HepG2 (cell line): ENCODE data around the gene PKLR. TPM values are rescaled to one million over a fixed set of nuclear protein-coding genes. Genes with fewer than 3 reads are reported as not detected.
A peak's percentile ranks its signal among the peaks of the same experiment; 100 is the strongest.

Source experiments
- ARNTL ChIP-seq: sonication (generic); formaldehyde crosslinking; IDR thresholded peaks from 2 replicates; pipeline ENCODE4 v1.4.0; 2020; ENCODE audit warnings: mild to moderate bottlenecking, missing genetic modification reagents
- DRAP1 ChIP-seq: IDR thresholded peaks from 2 replicates; pipeline ENCODE4 v1.6.1; 2016; ENCODE audit warnings: missing genetic modification reagents, missing compliant biosample characterization
- GATAD2A ChIP-seq: IDR thresholded peaks from 2 replicates; pipeline ENCODE4 v1.6.1; 2016
- HOMEZ ChIP-seq: IDR thresholded peaks from 2 replicates; pipeline ENCODE4 v1.6.1; 2016; ENCODE audit warnings: low read depth
- MED8 ChIP-seq: sonication (generic); formaldehyde crosslinking; IDR thresholded peaks from 2 replicates; pipeline ENCODE4 v1.8.1; 2023; ENCODE audit warnings: mild to moderate bottlenecking, missing genetic modification reagents; ENCODE audit not compliant: insufficient replicate concordance
- MLX ChIP-seq: IDR thresholded peaks from 2 replicates; pipeline ENCODE4 v1.6.1; 2016
- MYC ChIP-seq: sonication (generic); formaldehyde crosslinking; IDR thresholded peaks from 2 replicates; pipeline ENCODE4 v1.9.0; 2021; ENCODE audit warnings: missing genetic modification reagents, borderline replicate concordance
- NFYC ChIP-seq: IDR thresholded peaks from 2 replicates; pipeline ENCODE4 v1.6.1; 2016; ENCODE audit warnings: missing genetic modification reagents, missing compliant biosample characterization
- NPAS2 ChIP-seq: sonication (generic); formaldehyde crosslinking; IDR thresholded peaks from 2 replicates; pipeline ENCODE4 v1.8.0; 2022; ENCODE audit warnings: mild to moderate bottlenecking, missing genetic modification reagents, borderline replicate concordance
- PHB2 ChIP-seq: fragments of 450-650 bp; IDR thresholded peaks from 2 replicates; pipeline ENCODE4 v1.6.1; 2018; ENCODE audit not compliant: partially characterized antibody
- POLR2AphosphoS5 ChIP-seq: IDR thresholded peaks from 2 replicates; pipeline ENCODE4 v1.6.1; 2012; ENCODE audit warnings: low read depth, low read length
- SIN3A ChIP-seq: IDR thresholded peaks from 2 replicates; pipeline ENCODE4 v1.6.1; 2011; ENCODE audit warnings: low read depth, mild to moderate bottlenecking, control low read depth, low read length, borderline replicate concordance
- SOX13 ChIP-seq, 3 experiments: fragments of 450-650 bp in 1 of 3; sonication (generic) in 1 of 3; formaldehyde crosslinking in 1 of 3; IDR thresholded peaks in 2 of 3; conservative IDR thresholded peaks in 1 of 3; 2 replicates each; pipeline versions ENCODE4 v1.5.0 to v1.6.1; 2016 to 2020; ENCODE audit warnings: antibody characterized with exemption in 1 of 3, mild to moderate bottlenecking in 1 of 3, missing compliant biosample characterization in 1 of 3, missing genetic modification reagents in 1 of 3, moderate library complexity in 1 of 3
- TCF12 ChIP-seq, 2 experiments: fragments of 450-650 bp in 1 of 2; sonication (generic) in 1 of 2; formaldehyde crosslinking in 1 of 2; IDR thresholded peaks; 2 replicates each; pipeline versions ENCODE4 v1.6.1 to v1.8.0; 2017 to 2022; ENCODE audit warnings: antibody characterized with exemption in 1 of 2, mild to moderate bottlenecking in 1 of 2, missing genetic modification reagents in 1 of 2, moderate library complexity in 1 of 2
- ZBTB33 ChIP-seq: sonication (generic); formaldehyde crosslinking; IDR thresholded peaks from 2 replicates; pipeline ENCODE4 v1.4.0; 2020; ENCODE audit warnings: missing genetic modification reagents
- ZBTB38 ChIP-seq: sonication (generic); formaldehyde crosslinking; IDR thresholded peaks from 2 replicates; pipeline ENCODE4 v1.5.1; 2020; ENCODE audit warnings: mild to moderate bottlenecking, missing genetic modification reagents
- ZFP37 ChIP-seq: sonication (generic); formaldehyde crosslinking; IDR thresholded peaks from 2 replicates; pipeline ENCODE4 v1.4.0; 2020; ENCODE audit warnings: missing genetic modification reagents, borderline replicate concordance
- ZIK1 ChIP-seq: sonication (generic); formaldehyde crosslinking; IDR thresholded peaks from 2 replicates; pipeline ENCODE4 v1.5.0; 2020; ENCODE audit warnings: mild to moderate bottlenecking, low read depth, missing genetic modification reagents, borderline replicate concordance
- ZNF121 ChIP-seq: sonication (generic); formaldehyde crosslinking; IDR thresholded peaks from 2 replicates; pipeline ENCODE4 v1.5.0; 2020; ENCODE audit warnings: mild to moderate bottlenecking, missing genetic modification reagents
- ZNF292 ChIP-seq: sonication (generic); formaldehyde crosslinking; IDR thresholded peaks from 2 replicates; pipeline ENCODE4 v1.8.1; 2022; ENCODE audit warnings: mild to moderate bottlenecking, low read depth, missing genetic modification reagents, borderline replicate concordance
- ZNF343 ChIP-seq: sonication (generic); formaldehyde crosslinking; IDR thresholded peaks from 2 replicates; pipeline ENCODE4 v1.4.0; 2020; ENCODE audit warnings: mild to moderate bottlenecking, missing genetic modification reagents
- ZNF451 ChIP-seq: sonication (generic); formaldehyde crosslinking; IDR thresholded peaks from 2 replicates; pipeline ENCODE4 v1.5.0; 2020; ENCODE audit warnings: mild to moderate bottlenecking, missing genetic modification reagents
- ZNF776 ChIP-seq: sonication (generic); formaldehyde crosslinking; IDR thresholded peaks from 2 replicates; pipeline ENCODE4 v1.4.0; 2020; ENCODE audit warnings: mild to moderate bottlenecking, missing genetic modification reagents
- ZNF83 ChIP-seq: sonication (generic); formaldehyde crosslinking; IDR thresholded peaks from 2 replicates; pipeline ENCODE4 v1.4.0; 2020; ENCODE audit warnings: missing genetic modification reagents, mild to moderate bottlenecking, borderline replicate concordance
- polyA plus RNA-seq, 8 experiments: library from polyadenylated mRNA; depleted of rRNA in 3 of 8; stranded (reverse) in 7 of 8; unstranded in 1 of 8; fragments of >200 nt; fragmentation: Illumina TruSeq in 4 of 8; extraction: Trizol in 4 of 8; gene quantifications; 2 replicates each; pipeline versions ENCODE4 v1.2.1 to v1.2.3, GENCODE V29; 2011 to 2016; ENCODE audit warnings: low read depth in 4 of 8, missing spikeins in 1 of 8, mixed read lengths in 1 of 8; ENCODE audit not compliant: insufficient read depth in 1 of 8
- total RNA-seq, 5 experiments: library from RNA; depleted of rRNA; stranded (reverse); fragments of >200 nt; fragmentation: Illumina TruSeq; extraction: Trizol; gene quantifications; 2 replicates each; pipeline ENCODE4 v1.2.3, GENCODE V29; 2016; ENCODE audit warnings: low read depth in 1 of 5

PKLR gene
- total and polyA plus RNA-seq, 2 of the 13 experiments (the other 11 are each of a cell fraction or from before 2014, with no cell fraction given), result 10.3 to 29.3 TPM

GRCh38 chr1:155308493-155309422 lies 7.5 kb upstream of the PKLR start, which contains the start of gene FDPS (continued):
- TF ChIP-seq DRAP1 (CRISPR knock-in tag), result peak; percentile 96
- peak; percentile 58; the same call in 1 of the 2 replicates for TF ChIP-seq GATAD2A (CRISPR knock-in tag)
- no peak for TF ChIP-seq ZNF83 (CRISPR knock-in tag)
- TF ChIP-seq POLR2AphosphoS5, result peak; percentile 91
- TF ChIP-seq MLX (CRISPR knock-in tag), result 0 out of 2 replicates have a peak, but pooled peaks have one; percentile 11
- TF ChIP-seq ARNTL (CRISPR knock-in tag), result peak; percentile 46; the same call in 1 of the 2 replicates
- TF ChIP-seq ZNF451, result 0 out of 2 replicates have a peak, but pooled peaks have one; percentile 86
- TF ChIP-seq ZNF343 (CRISPR knock-in tag), result 0 out of 2 replicates have a peak, but pooled peaks have one; percentile 61
- no peak for TF ChIP-seq ZNF776 (CRISPR knock-in tag)
- no peak; the same call in 1 of the 2 replicates for TF ChIP-seq ZBTB38 (CRISPR knock-in tag)
- TF ChIP-seq NPAS2, result no peak
- TF ChIP-seq ZBTB33 (CRISPR knock-in tag), result no peak
- no peak for TF ChIP-seq ZFP37 (CRISPR knock-in tag)
- no peak for TF ChIP-seq PHB2
- peak; percentile 64; the same call in 1 of the 2 replicates for TF ChIP-seq ZIK1 (CRISPR knock-in tag)
- no peak for TF ChIP-seq ZNF292 (CRISPR knock-in tag)
- no peak for TF ChIP-seq HOMEZ (CRISPR knock-in tag)
- peak; percentile 99 for TF ChIP-seq NFYC (CRISPR knock-in tag)
- no peak for TF ChIP-seq MED8
- TF ChIP-seq TCF12 (IDR thresholded peaks at IDR 0.05), result no peak
- peak; percentile 15; the same call in 1 of the 2 replicates for TF ChIP-seq TCF12 (CRISPR knock-in tag; IDR thresholded peaks at IDR 0.05)
- TF ChIP-seq ZNF121 (CRISPR knock-in tag), result peak; percentile 52
- peak; percentile 56; the same call in 1 of the 2 replicates for TF ChIP-seq MYC (CRISPR knock-in tag)
- peak; percentile 78; the same call in 1 of the 2 replicates for TF ChIP-seq SIN3A
- TF ChIP-seq SOX13 (IDR thresholded peaks at IDR 0.05), result no peak
- TF ChIP-seq SOX13 (CRISPR knock-in tag; conservative IDR thresholded peaks at IDR 0.05 in 1 of 2, IDR thresholded peaks at IDR 0.05 in 1 of 2), result peak in 1 of 2 experiments; percentile 7; a peak in 1 of 4 replicates
